GM12872 (cell line): Measurements from ENCODE around the gene DNMT3A.

ENCODE experiments used
- CTCF ChIP-seq: IDR thresholded peaks from 3 replicates; pipeline ENCODE4 v1.5.1; 2011; ENCODE audit warnings: low read depth, mild to moderate bottlenecking, low read length, moderate library complexity; ENCODE audit not compliant: insufficient read depth

DNMT3A gene

GRCh38 chr2:25381502-25381901 is 39.8 kb upstream of the DNMT3A start:
- no peak for TF ChIP-seq CTCF

GRCh38 chr2:25380586-25381375 is 39.1 kb upstream of the DNMT3A start:
- no peak for TF ChIP-seq CTCF

- no peak for TF ChIP-seq CTCF
These were observed 38.3 kb upstream of the DNMT3A start for GRCh38 chr2:25380023-25380422.

- TF ChIP-seq CTCF: no peak
These were observed 37.8 kb upstream of the DNMT3A start for GRCh38 chr2:25379535-25379934.

GRCh38 chr2:25378731-25379490 is 37.2 kb upstream of the DNMT3A start:
- no peak for TF ChIP-seq CTCF

GRCh38 chr2:25377822-25378421 is 36.2 kb upstream of the DNMT3A start:
- TF ChIP-seq CTCF: no peak

- peak; percentile 89 for TF ChIP-seq CTCF
These were observed 35.3 kb upstream of the DNMT3A start for GRCh38 chr2:25376750-25377621.
